WERI-Rb-1 (cell line): ENCODE results near the gene KCNK13.

Source experiments
- DNase-seq: peaks from one replicate; pipeline ENCODE4 v3.0.0-alpha.2; 2020
- H3K27ac ChIP-seq: fragments of 250-450 bp; sonication (Bioruptor Pico); 2 replicates; pipeline ENCODE4 v1.5.1; 2020; ENCODE audit warnings: mild to moderate bottlenecking, moderate library complexity
- H3K27me3 ChIP-seq: fragments of 250-450 bp; sonication (Bioruptor Pico); 2 replicates; pipeline ENCODE4 v1.5.1; 2021; ENCODE audit warnings: mild to moderate bottlenecking, low read depth, moderate library complexity; ENCODE audit not compliant: insufficient read depth, severe bottlenecking
- H3K36me3 ChIP-seq: fragments of 250-450 bp; sonication (Bioruptor Pico); 2 replicates; pipeline ENCODE4 v1.5.1; 2020; ENCODE audit warnings: mild to moderate bottlenecking, moderate library complexity
- H3K4me3 ChIP-seq: 2 replicates; pipeline ENCODE4 v1.5.1; 2011; ENCODE audit warnings: low read depth, mild to moderate bottlenecking, control low read depth, low read length
- H3K9me3 ChIP-seq: fragments of 250-450 bp; sonication (Bioruptor Pico); 2 replicates; pipeline ENCODE4 v1.5.1; 2021; ENCODE audit warnings: mild to moderate bottlenecking, moderate library complexity; ENCODE audit not compliant: severe bottlenecking
- CTCF ChIP-seq: IDR thresholded peaks from 2 replicates; pipeline ENCODE4 v1.5.1; 2011; ENCODE audit warnings: low read depth, mild to moderate bottlenecking, control low read depth, inconsistent platforms, low read length

KCNK13 gene

GRCh38 chr14:90056826-90057225, 5.0 kb upstream of the KCNK13 start:
- peaks cover 12% of the 10 kb centered on the region for H3K27me3 ChIP-seq
- no peak for DNase-seq

GRCh38 chr14:90058876-90059458, 2.8 kb upstream of the KCNK13 start:
- DNase-seq, result no peak
- no peak overlapping the region for H3K4me3 ChIP-seq

More at GRCh38 chr14:90056826-90057225, 5.0 kb upstream of the KCNK13 start:
- H3K36me3 ChIP-seq, result no peaks in the 10 kb centered on the region
- H3K9me3 ChIP-seq, result no peaks in the 10 kb centered on the region
- no peak overlapping the region for H3K27ac ChIP-seq
- TF ChIP-seq CTCF, result no peak
- no peak overlapping the region for H3K4me3 ChIP-seq

GRCh38 chr14:90060312-90060964, 1.4 kb upstream of the KCNK13 start:
- TF ChIP-seq CTCF, result peak; percentile 88
- Histone ChIP-seq H3K27me3 (peaks cover 31% of the 10 kb centered on the region), H3K9me3 (no peaks in the 10 kb centered on the region), H3K27ac (no peak overlapping the region), H3K4me3 (peak overlapping the region; percentile 55), H3K36me3 (no peaks in the 10 kb centered on the region)
- DNase-seq, result peak; percentile 89

More at GRCh38 chr14:90058876-90059458, 2.8 kb upstream of the KCNK13 start:
- no peak for TF ChIP-seq CTCF
- H3K27ac ChIP-seq, result no peak overlapping the region
- peaks cover 27% of the 10 kb centered on the region for H3K27me3 ChIP-seq
- H3K9me3 ChIP-seq, result no peaks in the 10 kb centered on the region
- no peaks in the 10 kb centered on the region for H3K36me3 ChIP-seq

DNA sequence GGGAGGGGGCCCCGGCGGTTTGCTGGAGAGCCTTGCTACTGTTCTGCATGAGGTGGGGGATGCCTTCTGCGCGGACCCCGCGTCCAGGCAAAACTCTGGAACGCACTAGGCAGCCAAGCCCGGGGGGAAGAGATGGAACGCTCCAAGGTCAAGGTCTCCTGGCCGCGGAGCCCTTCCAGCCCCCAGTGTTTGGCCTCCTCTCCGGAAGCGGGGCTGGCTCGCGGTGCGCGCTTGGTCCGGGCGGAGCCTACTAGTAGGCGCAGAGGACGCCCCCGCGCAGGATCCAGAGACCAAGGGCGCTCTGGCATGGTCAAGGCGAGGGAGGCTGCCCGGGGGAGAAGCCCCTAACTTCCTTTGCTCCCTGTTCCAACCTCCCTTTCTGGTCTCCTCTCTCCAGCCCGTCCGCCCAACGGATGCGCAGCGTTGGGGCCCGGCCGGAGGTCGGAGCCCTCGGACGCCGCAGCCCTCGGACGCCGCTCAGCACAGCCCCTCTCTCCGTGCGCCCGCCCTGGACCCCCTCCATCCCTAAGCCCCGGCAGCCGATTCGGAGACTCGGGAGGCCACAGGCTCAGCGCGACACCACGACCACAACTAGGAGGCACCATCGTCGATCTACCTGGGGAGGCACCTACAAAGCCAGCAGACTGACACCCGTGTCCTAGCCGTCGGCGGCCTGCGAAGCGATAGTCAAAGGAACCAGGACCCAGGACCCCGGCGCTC, 669 bp upstream of the KCNK13 start:
- no peak for TF ChIP-seq CTCF
- peaks cover 31% of the 10 kb centered on the region for H3K27me3 ChIP-seq
- H3K27ac ChIP-seq, result no peak overlapping the region
- peak overlapping the region; percentile 55 for H3K4me3 ChIP-seq
- DNase-seq, result peak; percentile 28
- H3K36me3 ChIP-seq, result no peaks in the 10 kb centered on the region
- H3K9me3 ChIP-seq, result no peaks in the 10 kb centered on the region

GRCh38 chr14:90062127-90062794, 467 bp downstream of the KCNK13 start:
- H3K9me3 ChIP-seq, result no peaks in the 10 kb centered on the region
- peak; percentile 29 for DNase-seq
- no peaks in the 10 kb centered on the region for H3K36me3 ChIP-seq
- TF ChIP-seq CTCF, result no peak
- peaks cover 31% of the 10 kb centered on the region for H3K27me3 ChIP-seq
- no peak overlapping the region for H3K27ac ChIP-seq
- peak overlapping the region; percentile 40 for H3K4me3 ChIP-seq
